Endothelial cell of umbilical vein (primary cell): Measurements from ENCODE around the gene NR6A1. TPM values are rescaled to one million over a fixed set of nuclear protein-coding genes. Genes with fewer than 3 reads are reported as not detected.

Experiments used
- BruUV-seq: library from RNA; stranded (reverse); fragments of 400-500 nt; replicated peaks from 2 replicates; lab custom pipeline; 2021; lab: Mats Ljungman, UMichigan
- CTCF ChIA-PET: fragments of 300-600, 350-600 bp; sonication (Branson Sonifier 250); formaldehyde crosslinking; loops from one replicate; lab custom pipeline; 2021; ENCODE audit warnings: antibody characterized with exemption, inconsistent platforms; lab: Charles Lee
- POLR2A ChIA-PET: fragments of 300-600, 350-600 bp; sonication (Branson Sonifier 250); formaldehyde crosslinking; loops from one replicate; lab custom pipeline; 2021; ENCODE audit warnings: antibody characterized with exemption, inconsistent platforms; lab: Charles Lee
- DNase-seq: peaks from one replicate; pipeline ENCODE4 v3.0.0-alpha.2; 2011; ENCODE audit warnings: low read depth, low spot score
- FAIRE-seq: peaks from 2 replicates; lab custom pipeline; 2011; peaks lifted over from hg19 to GRCh38; lab: Jason Lieb, UNC
- H2AFZ ChIP-seq: 2 replicates; pipeline ENCODE4 v1.6.0; 2012; ENCODE audit warnings: low read depth, low read length, control low read depth, inconsistent platforms
- H3K27ac ChIP-seq: 2 replicates; pipeline ENCODE4 v1.5.1; 2011; ENCODE audit warnings: low read depth, mild to moderate bottlenecking, control low read depth, low read length, moderate library complexity; ENCODE audit not compliant: insufficient read depth
- H3K27me3 ChIP-seq, 2 experiments: 2 replicates each; pipeline versions ENCODE4 v1.6.0 to v1.6.1; 2011; ENCODE audit warnings: low read length in 2 of 2, mixed read lengths in 1 of 2; ENCODE audit not compliant: control insufficient read depth in 2 of 2, insufficient read depth in 2 of 2
- H3K36me3 ChIP-seq, 2 experiments: 2 replicates in 1 of 2; 3 replicates in 1 of 2; pipeline ENCODE4 v1.5.1; 2011; ENCODE audit warnings: low read length in 2 of 2, mild to moderate bottlenecking in 1 of 2, moderate library complexity in 1 of 2; ENCODE audit not compliant: control insufficient read depth in 2 of 2, insufficient read depth in 2 of 2; ENCODE audit errors: extremely low read depth in 1 of 2
- H3K4me1 ChIP-seq: 3 replicates; pipeline ENCODE4 v1.5.1; 2011; ENCODE audit warnings: mild to moderate bottlenecking, low read length; ENCODE audit not compliant: control insufficient read depth, insufficient read depth; ENCODE audit errors: extremely low read depth
- H3K4me2 ChIP-seq: 2 replicates; pipeline ENCODE4 v1.6.1; 2011; ENCODE audit warnings: low read length, control low read depth, mixed read lengths; ENCODE audit not compliant: insufficient read depth
- H3K4me3 ChIP-seq, 3 experiments: fragments of 200-600 bp in 1 of 3; sonication (generic), shearing (Covaris generic) in 1 of 3; replicated peaks in 1 of 3; 2 replicates each; pipeline ENCODE4 v1.5.1; 2011 to 2016; ENCODE audit warnings: control low read depth in 3 of 3, low read length in 3 of 3, mild to moderate bottlenecking in 2 of 3, inconsistent platforms in 1 of 3, low read depth in 1 of 3, moderate library complexity in 1 of 3; ENCODE audit not compliant: insufficient read depth in 1 of 3
- H3K79me2 ChIP-seq: 2 replicates; pipeline ENCODE4 v1.6.0; 2012; ENCODE audit warnings: low read length, inconsistent platforms; ENCODE audit not compliant: control insufficient read depth, insufficient read depth
- H3K9ac ChIP-seq: replicated peaks from 2 replicates; pipeline ENCODE3; 2011; ENCODE audit warnings: low read length, control low read depth; ENCODE audit not compliant: insufficient read depth; ENCODE audit errors: extremely low read depth
- H3K9me1 ChIP-seq: replicated peaks from 3 replicates; pipeline ENCODE4 v1.6.0; 2011; ENCODE audit warnings: mild to moderate bottlenecking, low read length; ENCODE audit not compliant: control insufficient read depth, insufficient read depth; ENCODE audit errors: extremely low read depth
- H3K9me3 ChIP-seq: replicated peaks from 2 replicates; pipeline ENCODE4 v1.5.1; 2012; ENCODE audit warnings: low read length, inconsistent platforms; ENCODE audit not compliant: control insufficient read depth, insufficient read depth
- H4K20me1 ChIP-seq: replicated peaks from 2 replicates; pipeline ENCODE3; 2011; ENCODE audit warnings: mild to moderate bottlenecking, low read length; ENCODE audit not compliant: control insufficient read depth, insufficient read depth; ENCODE audit errors: extremely low read depth
- EZH2 ChIP-seq: IDR thresholded peaks from 2 replicates; pipeline ENCODE4 v1.6.1; 2012; ENCODE audit warnings: borderline replicate concordance, low read depth, mild to moderate bottlenecking, moderate library complexity, low read length, inconsistent platforms; ENCODE audit not compliant: severe bottlenecking
- FOS ChIP-seq: IDR thresholded peaks from 2 replicates; pipeline ENCODE4 v1.6.1; 2011; ENCODE audit warnings: mild to moderate bottlenecking, low read length, moderate library complexity, borderline replicate concordance; ENCODE audit not compliant: insufficient read depth
- GATA2 ChIP-seq: IDR thresholded peaks from 2 replicates; pipeline ENCODE4 v1.7.0; 2011; ENCODE audit warnings: low read depth, mild to moderate bottlenecking, moderate library complexity, mixed read lengths, low read length; ENCODE audit not compliant: insufficient read length, insufficient read depth
- JUN ChIP-seq: IDR thresholded peaks from 2 replicates; pipeline ENCODE4 v1.6.1; 2011; ENCODE audit warnings: borderline replicate concordance, low read depth; ENCODE audit not compliant: insufficient read length, insufficient read depth
- MYC ChIP-seq: IDR thresholded peaks from one replicate; pipeline ENCODE4 v1.6.1; 2011; ENCODE audit warnings: mild to moderate bottlenecking, low read depth, low read length
- POLR2A ChIP-seq: IDR thresholded peaks from 2 replicates; pipeline ENCODE4 v1.6.1; 2012; ENCODE audit warnings: low read depth, mild to moderate bottlenecking, control low read depth, low read length
- POLR2AphosphoS5 ChIP-seq: IDR thresholded peaks from 2 replicates; pipeline ENCODE4 v1.6.1; 2012; ENCODE audit warnings: low read depth, mild to moderate bottlenecking, control low read depth, low read length, moderate library complexity; ENCODE audit not compliant: insufficient read depth
- dilution Hi-C: fragments of 300-500 bp; cut with MboI; formaldehyde crosslinking; loops from one replicate; pipeline ENCODE4 v1.15.0; 2019; ENCODE audit warnings: low sequenced_read_pairs; ENCODE audit not compliant: extremely low pct_ligation_motif_present
- intact Hi-C: fragments of 100-400 bp; cut with micrococcal nuclease; formaldehyde crosslinking; loops from one replicate; pipeline ENCODE4 v1.10.0; 2022
- polyA plus RNA-seq, 4 experiments: library from polyadenylated mRNA; depleted of rRNA in 3 of 4; stranded (reverse) in 3 of 4; unstranded in 1 of 4; fragments of >200 nt; gene quantifications; 2 replicates each; pipeline versions ENCODE4 v1.2.1 to v1.2.3, GENCODE V29; 2011 to 2012; ENCODE audit warnings: missing spikeins in 1 of 4
- total RNA-seq: library from RNA; stranded (reverse); gene quantifications from 2 replicates; pipeline ENCODE4 v1.2.3, GENCODE V29; 2021
- TF ChIP-seq, protein P1 (sequence below): IDR thresholded peaks from 2 replicates; pipeline ENCODE4 v1.6.1; 2011; ENCODE audit not compliant: insufficient read depth, insufficient read length
- TF ChIP-seq, protein P2 (sequence below), 2 donors: IDR thresholded peaks; 1 replicate in 1 of 2; 2 replicates in 1 of 2; pipeline ENCODE4 v1.5.1; 2011; ENCODE audit warnings: low read length in 2 of 2, mild to moderate bottlenecking in 2 of 2, moderate library complexity in 2 of 2, control low read depth in 1 of 2, inconsistent platforms in 1 of 2, low read depth in 1 of 2; ENCODE audit not compliant: insufficient read depth in 1 of 2; ENCODE audit errors: extremely low read depth in 1 of 2

Gene NR6A1
- total and polyA plus RNA-seq, 2 donors (not counting 3 experiments of a cell fraction or from before 2014, with no cell fraction given): 0.17 to 1.2 TPM

DNA sequence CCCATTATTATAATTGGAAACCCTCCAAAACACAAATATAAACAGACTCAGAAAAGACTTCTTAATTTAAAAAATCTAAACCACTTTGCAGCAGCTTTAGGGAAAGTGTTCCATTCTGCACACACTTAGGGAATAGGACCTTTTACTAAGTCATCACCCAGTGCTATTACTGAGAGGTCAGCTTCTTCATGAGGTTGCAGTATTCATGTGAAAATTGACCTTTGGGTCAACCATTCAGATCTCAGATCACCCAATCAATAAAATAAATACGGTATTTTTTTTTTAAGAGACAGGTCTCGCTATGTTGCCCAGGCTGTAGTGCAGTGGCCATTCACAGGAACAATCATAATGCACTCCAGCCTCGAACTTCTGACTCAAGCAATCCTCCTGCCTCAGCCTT lies 21.8 kb downstream of the NR6A1 start:
- Histone ChIP-seq H3K9me1 (no peaks in the 10 kb centered on the region), H3K27ac (no peak overlapping the region), H3K4me2 (no peak overlapping the region), H4K20me1 (no peaks in the 10 kb centered on the region), H3K36me3 (no peaks in the 10 kb centered on the region), H2AFZ (no peak overlapping the region), H3K79me2 (no peaks in the 10 kb centered on the region), H3K27me3 (peaks cover 3 to 6% of the 10 kb centered on the region in 2 experiments), H3K4me3 (no peak overlapping the region), H3K9ac (no peak overlapping the region), H3K4me1 (no peaks in the 10 kb centered on the region), H3K9me3 (no peaks in the 10 kb centered on the region)
- FAIRE-seq (no peak), DNase-seq (no peak)
- no TSS peak for BruUV-seq
- TF ChIP-seq POLR2AphosphoS5 (no peak), JUN (no peak), GATA2 (no peak), MYC (no peak), POLR2A (no peak), EZH2 (no peak), FOS (no peak)
- TF ChIP-seq, protein P1, sequence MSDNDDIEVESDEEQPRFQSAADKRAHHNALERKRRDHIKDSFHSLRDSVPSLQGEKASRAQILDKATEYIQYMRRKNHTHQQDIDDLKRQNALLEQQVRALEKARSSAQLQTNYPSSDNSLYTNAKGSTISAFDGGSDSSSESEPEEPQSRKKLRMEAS: no peak
- TF ChIP-seq, protein P2, sequence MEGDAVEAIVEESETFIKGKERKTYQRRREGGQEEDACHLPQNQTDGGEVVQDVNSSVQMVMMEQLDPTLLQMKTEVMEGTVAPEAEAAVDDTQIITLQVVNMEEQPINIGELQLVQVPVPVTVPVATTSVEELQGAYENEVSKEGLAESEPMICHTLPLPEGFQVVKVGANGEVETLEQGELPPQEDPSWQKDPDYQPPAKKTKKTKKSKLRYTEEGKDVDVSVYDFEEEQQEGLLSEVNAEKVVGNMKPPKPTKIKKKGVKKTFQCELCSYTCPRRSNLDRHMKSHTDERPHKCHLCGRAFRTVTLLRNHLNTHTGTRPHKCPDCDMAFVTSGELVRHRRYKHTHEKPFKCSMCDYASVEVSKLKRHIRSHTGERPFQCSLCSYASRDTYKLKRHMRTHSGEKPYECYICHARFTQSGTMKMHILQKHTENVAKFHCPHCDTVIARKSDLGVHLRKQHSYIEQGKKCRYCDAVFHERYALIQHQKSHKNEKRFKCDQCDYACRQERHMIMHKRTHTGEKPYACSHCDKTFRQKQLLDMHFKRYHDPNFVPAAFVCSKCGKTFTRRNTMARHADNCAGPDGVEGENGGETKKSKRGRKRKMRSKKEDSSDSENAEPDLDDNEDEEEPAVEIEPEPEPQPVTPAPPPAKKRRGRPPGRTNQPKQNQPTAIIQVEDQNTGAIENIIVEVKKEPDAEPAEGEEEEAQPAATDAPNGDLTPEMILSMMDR (IDR thresholded peaks at IDR 0.05; ENCODE audit: extremely low read depth in 1 of 2, insufficient read depth in 1 of 2, low read depth in 1 of 2, low read length in 2 of 2): no peak
- intact Hi-C loops (no loop called here), dilution Hi-C loops (no loop called here)
- ChIA-PET CTCF (interaction anchor here (0.6 to 1.4 kb wide), 4 partner anchors 14 to 132 kb away, joined by 3 to 4 read pairs (median 3); partner anchors contain the start of gene WDR38), POLR2A (interaction anchor here (0.6 kb wide), 1 partner anchor 13 kb away, joined by 3 read pairs; no protein-coding TSS in a partner anchor)
